Activated gamma-delta T cell (primary cell): ENCODE results near the gene SPATA3.
A peak's percentile ranks its signal among the peaks of the same experiment; 100 is the strongest.

ENCODE experiments used
- DNase-seq: peaks from one replicate; lab custom pipeline; 2025; lab: John Stamatoyannopoulos, UW

Gene SPATA3

GRCh38 chr2:231049286-231050017 is 53.5 kb downstream of the SPATA3 start:
- no peak for DNase-seq

- DNase-seq: no peak
Measured at GRCh38 chr2:231050018-231050901, 54.3 kb downstream of the SPATA3 start.

GRCh38 chr2:231051116-231051515 is 55.2 kb downstream of the SPATA3 start:
- DNase-seq: no peak

- DNase-seq: peak; percentile 59
Measured at GRCh38 chr2:231052494-231053451, 56.9 kb downstream of the SPATA3 start.

GRCh38 chr2:231053846-231054245 is 57.9 kb downstream of the SPATA3 start:
- no peak for DNase-seq

- DNase-seq: peak; percentile 66
Measured at GRCh38 chr2:231056453-231057416, 60.8 kb downstream of the SPATA3 start, which contains the start of gene PSMD1. TSS of gene PSMD1 (plus strand) at chr2:231056867. CDS start at chr2:231057026, 159 bp downstream.

GRCh38 chr2:231057590-231057989 is 61.7 kb downstream of the SPATA3 start:
- DNase-seq: no peak
